HG03521 (cell line): ENCODE results near the gene NEDD4L.

Source experiments
- ATAC-seq: cut with Tn5 transposase; IDR thresholded peaks from one replicate; pipeline ENCODE4 v1.9.1; 2021; ENCODE audit warnings: mild to moderate bottlenecking, moderate library complexity; ENCODE audit not compliant: unreplicated experiment

Gene NEDD4L

DNA sequence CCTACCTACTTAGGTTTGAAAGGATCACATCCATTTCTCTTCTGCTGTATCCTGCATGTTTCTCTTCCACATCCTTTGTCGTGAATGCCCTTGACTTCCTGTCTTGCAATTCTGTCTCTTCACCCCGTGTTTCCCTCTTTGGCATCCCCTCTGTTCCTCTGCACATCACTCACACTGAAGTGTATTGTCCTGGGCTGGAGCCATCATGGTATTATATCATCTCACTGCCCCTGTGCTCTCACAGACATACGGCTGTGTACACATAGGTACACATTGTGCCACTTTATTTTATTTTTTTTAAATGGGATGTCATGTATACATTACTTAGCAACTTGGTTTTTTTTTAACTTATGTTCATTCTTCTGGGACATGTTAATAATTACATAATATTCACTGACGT lies 293.3 kb downstream of the NEDD4L start:
- ATAC-seq = no peak

DNA sequence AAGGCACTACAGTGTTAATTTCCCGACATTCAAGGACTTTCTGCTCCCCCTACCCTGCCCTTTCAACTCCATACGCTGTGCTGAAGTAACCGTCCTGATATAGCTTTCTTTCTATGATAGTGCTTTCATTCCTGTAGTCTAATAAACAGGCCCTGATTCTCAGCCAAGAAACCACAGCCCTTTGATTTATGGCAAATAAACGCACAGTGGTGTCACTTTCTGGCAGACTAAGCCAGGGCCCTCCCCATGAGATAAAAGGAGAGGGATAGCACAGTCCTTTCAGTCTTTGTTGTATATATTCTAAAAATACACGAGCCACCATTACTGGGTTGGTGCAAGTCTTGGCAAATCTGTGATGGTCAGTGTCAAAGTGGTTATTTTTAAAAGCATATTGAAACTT lies 293.7 kb downstream of the NEDD4L start:
- ATAC-seq = no peak

DNA sequence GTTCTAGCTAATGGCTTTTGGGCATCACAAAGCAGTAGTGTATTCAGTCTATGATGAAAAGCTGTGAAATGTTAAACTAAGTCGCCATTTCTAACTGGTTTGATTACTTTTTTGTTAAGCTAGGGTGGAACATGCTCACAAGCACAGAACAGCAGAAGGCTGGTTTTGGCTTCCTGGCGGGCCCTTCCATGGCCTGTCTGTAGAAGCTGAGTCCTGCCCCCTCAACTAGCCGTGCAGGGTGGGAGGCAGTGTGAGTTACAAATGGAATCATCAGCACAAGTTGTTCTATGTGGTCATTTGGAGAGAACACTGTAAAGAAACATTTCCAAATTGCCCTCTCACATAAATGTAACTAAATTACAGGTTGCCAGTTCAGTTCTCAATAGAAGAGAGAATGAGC lies 294.1 kb downstream of the NEDD4L start:
- ATAC-seq = no peak

DNA sequence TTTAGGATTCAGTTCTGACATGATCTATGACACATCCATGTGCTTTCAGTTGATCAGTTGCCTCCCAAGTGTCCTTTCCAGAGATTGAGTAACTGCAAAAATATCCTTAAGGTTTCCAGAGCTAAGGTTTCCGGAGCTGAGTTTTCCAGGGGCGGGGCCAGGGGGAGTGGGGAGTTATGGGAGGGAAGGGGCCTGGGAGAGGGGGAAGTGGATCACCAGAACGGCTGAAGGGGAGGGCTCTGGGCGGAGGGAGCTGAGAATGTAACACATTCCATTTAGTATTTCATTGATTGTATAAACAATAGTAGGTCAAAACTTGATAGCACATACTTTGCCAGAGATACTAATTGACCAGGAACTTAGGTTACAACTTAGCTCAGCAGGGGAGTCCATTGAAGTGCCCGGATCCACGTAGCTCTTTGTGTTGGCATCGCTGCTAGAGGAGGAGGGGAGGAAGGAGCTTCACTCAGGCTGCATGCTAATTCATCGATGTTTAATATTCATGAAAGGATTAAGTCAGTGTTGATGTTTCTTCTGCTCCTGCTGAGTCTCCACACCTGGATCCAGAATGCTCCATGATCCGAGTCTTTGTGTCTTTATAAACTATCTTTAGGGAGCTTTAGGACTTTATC lies 295.1 kb downstream of the NEDD4L start:
- ATAC-seq = no peak

DNA sequence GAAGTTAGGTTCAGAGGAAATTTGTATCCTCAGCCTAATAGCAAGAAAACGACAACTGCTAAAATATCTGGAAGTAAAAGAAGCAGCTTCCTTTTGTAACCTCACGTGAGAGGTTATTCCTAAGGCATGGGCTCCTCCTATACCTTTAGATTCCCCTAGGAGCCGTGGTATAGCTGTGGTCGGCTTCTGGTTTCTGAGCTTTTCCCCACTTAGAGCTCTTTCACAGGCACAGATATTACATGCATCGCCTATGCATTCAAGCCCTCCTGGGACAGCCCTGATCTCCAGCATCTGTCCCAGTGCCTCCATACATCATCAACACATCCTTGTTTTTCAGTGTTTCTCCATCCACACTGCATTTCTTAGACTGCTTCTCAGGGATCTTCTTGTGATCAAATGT lies 295.9 kb downstream of the NEDD4L start:
- ATAC-seq = no peak

DNA sequence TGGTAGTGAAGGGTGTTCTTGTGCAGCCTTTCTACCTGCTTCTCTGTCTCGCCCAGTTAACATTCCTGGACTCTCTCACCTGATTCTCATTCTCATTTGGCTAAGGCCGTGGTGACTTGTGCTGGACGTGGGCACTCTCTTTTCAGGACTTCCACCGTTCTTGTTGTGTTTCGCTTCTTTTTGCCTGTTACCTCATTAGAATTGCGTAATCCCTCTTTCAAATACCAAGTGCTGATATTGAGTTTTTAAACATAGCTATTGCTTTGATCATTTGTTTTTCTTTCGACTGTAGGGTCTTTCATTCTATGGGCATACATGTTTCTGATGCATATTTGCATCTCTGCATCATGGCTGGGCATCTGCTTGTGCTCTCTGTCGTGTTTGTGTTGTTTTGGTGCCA lies 297.9 kb downstream of the NEDD4L start:
- no peak for ATAC-seq

DNA sequence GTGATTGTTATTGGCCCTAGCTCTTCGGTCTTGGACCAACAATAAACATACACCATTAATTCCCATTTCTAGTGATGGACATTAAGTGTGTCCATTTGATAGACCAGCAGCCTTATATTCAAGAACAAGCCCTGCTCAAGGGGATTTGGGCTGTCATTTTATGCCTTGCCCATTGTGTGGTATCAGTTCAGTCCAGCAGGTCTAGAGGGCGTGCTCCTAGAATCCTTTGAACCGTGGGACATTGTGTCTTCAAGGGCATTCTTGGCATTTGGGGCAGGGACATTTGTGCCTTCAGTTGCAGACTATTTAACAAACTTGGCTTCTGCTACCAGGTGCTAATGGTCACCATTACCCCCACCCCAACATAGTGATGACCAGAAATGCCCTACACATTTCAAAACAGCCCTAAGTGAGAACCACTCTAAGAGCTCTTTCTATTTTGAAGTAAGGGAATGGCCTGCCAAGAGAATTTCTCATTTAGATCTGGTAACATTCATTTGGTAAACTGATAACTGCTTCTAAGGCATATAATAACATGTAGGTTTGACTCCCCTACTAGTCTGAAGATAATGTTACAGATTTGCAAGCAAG lies 300.1 kb downstream of the NEDD4L start:
- ATAC-seq = no peak

DNA sequence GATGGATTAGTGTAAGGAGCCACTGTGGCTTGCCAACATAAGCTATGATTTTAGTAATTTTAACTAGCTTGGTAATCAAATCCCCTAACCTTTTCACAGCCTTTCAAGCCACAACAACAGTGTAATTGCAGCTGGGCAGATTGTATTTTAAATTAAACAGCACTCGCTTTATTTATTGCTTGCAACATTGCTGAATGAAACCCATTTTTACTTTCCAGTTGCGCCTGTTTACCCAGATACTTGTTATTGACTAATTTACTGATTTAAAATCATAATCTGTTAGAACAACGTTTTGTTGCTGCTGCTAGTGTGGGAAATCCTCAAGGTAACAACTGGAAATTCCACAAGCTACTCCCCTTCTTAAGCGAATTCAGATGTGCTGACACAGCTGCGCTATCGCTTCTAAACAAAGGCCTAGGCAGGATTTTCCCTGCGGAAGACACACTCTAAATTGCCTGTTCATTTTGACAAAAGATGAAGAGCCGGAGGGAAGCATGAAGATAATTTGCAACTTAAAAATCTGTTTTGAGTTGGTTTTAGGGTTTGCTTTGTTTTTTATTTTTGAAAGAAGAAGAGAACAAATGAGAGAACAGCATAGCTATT lies 300.9 kb downstream of the NEDD4L start:
- ATAC-seq = no peak

DNA sequence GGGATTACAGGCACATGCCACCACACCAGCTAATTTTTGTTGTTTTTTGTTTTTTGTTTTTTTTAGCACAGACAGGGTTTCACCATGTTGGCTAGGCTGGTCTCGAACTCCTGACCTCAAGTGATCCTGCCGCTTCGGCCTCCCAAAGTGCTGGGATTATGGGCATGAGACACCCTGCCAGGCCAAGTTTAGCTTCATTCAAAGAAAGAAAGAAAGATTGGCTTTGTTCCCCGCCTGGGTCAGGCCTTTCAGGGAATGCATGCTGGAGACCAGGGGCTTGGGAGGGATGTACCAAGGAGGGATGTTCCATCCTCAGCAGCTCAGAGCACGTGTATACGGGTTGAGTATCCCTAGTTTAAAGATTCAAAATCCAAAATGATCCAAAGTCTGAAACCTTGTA lies 301.8 kb downstream of the NEDD4L start:
- ATAC-seq = no peak

DNA sequence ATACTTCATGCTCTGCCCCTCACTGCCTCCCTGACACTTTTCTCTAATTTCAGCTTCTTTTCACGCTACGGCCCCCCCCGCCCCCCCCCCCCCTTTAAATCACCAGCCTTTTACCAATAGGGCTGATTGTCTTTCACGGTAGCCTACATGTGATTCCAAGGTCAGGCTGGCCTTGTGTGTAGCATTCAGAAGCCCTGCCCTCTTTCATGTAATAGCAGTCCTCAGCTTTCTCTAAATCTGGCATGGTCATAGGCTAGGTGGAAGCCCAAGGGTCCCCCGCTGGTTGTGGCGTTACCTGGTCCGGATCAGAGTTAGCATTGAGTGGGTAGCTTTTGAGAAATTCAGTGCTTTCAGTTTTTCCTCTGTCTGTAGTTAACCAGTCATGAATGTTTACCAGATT lies 303.1 kb downstream of the NEDD4L start:
- no peak for ATAC-seq

DNA sequence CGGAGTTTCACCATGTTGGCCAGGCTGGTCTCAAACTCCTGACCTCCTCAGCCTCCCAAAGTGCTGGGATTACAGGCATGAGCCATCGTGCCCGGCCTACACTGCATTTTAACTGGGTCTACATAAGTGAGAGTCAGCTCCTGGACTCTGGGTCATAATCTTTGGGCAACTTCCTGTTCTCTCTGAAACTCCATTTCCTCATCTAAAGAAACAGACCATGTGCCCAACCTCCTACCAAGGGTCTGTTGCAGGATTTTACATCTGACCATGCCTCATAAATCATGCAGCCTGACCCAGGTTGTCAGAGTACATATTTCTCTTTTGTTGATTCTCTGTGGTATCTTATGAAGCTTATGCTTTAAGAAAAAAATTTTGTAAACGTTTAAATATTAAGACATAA lies 304.5 kb downstream of the NEDD4L start:
- ATAC-seq = no peak

DNA sequence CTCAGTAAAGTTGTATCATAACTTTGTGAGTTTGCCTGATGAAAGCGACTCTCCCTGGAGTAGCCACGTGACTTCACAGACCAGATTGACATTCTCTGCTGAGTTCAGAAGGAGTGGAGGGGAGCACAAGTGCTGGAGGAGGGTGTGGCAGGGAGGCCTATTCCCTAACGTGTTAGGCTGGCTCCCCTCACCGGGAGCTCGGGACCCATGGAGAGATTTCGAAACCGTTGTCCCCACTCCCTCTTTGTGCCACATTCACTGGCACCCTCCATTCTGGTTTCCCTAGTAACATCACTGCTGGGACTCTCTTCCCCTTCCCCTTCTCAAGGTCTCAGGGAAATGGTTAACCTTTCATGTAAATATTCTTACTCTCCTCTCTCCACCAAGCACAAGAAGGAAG lies 304.9 kb downstream of the NEDD4L start:
- ATAC-seq = no peak

DNA sequence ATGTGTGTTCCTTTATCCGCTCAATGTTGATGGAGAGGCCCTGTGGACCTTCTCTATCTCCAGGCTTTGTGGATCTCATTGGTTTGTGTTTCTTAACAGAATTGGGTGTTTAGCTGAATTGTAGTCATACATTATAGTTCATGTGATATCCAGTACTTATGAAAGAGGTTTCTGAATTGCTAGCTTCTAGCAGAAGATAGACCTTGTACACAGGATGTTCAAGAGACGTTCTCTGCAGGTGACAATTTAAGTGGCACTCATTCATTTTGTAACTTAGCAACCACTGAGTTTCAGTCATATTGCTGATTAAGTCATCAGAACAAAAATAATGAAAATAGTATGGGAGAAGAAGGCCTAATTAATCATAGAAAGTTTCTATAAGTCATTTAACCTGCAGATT lies 305.6 kb downstream of the NEDD4L start:
- no peak for ATAC-seq

DNA sequence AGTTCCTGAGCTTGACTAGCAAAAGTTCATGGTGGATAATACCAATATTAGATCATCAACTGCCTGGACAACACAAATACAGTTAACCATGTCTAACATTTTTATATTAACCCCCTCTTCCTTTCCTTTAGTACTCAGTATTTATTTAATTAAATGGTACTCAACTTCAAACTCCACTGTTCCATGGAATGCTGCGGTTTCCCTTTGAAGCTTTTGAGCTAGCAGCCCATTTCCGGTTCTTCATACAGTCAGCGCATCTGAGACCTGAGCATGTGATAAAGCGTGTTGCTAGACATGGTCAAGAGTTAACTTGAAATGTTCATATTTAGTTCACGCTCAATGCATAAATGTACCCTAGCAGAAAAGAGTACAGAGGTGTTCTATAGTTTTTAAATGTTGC lies 306.5 kb downstream of the NEDD4L start:
- no peak for ATAC-seq

DNA sequence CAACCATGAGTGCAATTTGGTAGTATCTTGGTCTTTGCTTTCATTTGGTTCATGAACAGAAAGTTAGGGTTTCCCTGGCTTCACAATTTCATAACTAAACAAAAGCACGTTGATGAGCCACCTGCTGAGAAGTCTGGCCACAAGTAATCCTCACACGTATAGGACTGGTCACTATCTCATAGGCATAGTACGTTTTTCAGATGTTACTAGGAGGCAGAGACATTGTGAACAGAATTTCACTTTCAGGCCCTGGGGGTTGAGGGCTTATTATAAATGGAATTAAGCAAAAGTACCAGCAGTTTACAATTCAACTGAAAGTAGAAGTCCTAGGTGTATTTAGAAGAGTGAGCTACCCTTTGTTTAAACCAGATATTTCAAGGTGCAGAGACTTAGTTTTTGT lies 307.8 kb downstream of the NEDD4L start:
- no peak for ATAC-seq

DNA sequence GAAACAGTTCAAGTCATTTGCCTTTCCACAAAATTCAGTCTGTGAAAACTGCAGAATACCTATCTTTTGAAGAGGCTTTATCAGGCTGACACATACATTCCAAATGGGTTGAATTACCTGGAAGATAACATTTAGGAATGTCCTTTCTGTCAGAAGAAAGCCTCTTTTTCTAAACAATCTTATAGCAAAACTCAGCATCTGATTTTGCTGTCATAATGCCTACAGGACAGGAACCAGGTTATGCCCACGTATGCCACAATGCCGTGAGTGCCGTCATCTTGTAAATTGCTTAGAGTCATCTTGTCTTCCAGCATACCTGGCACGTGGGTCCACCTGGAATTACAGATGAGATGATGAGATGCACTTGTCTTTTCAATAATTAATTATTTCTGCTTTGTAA lies 309.6 kb downstream of the NEDD4L start:
- no peak for ATAC-seq

DNA sequence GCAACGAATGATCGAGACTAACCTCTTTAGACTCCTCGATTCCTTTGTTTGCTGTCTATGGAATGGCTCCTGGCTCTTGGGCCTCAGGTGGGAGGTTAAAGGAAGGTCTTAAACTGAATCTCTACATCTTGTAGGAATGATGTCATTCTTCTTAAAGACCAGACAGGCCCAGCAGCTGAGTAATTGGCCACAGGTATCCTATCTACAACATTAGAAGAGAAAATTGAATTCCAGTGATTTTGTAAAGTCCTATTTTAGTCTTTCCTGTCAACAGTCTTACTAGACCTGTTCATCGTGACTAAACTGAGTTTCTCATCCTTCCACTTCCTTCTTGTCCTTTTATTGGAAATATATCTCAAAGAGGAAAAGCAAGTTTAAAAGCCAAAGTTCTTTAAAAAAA lies 310.0 kb downstream of the NEDD4L start:
- no peak for ATAC-seq

DNA sequence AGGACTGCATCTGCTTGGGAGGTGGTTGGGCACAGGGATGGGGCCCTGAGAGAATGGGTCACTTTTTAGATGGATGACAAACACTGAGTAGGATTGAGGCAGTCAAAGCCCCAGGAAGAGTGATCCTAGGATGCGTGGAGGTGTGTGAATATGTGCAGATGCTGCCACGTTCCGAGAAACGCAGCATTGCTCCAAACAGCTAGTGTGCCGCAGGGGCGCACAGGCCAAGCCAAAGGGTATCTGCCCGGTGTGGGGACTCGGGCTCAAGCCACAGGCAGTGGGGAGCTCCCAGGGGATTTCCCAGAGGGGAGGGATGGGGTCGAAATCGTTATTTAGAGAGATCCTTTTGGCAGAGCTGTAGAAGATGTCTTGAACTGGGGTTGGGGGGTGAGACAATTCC lies 310.8 kb downstream of the NEDD4L start:
- no peak for ATAC-seq

DNA sequence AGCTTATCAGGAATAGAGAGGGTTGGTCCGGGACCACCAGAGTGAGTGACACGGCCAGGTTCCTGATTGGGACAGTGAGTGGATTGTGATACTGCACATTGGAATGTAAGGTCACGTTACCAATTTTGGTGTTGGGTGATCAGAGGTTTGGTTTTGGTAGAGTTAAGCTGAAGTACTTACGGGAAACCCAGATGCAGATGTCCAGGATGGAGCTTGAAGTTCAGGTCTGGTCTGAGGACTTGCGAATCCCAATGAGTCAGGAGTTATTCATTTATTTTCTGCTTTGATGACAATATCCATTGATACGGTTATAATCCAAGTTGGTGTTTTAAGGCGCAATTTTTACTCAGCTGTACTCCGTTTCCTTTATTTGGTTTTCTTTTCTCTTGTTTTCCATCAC lies 311.2 kb downstream of the NEDD4L start:
- ATAC-seq = no peak

DNA sequence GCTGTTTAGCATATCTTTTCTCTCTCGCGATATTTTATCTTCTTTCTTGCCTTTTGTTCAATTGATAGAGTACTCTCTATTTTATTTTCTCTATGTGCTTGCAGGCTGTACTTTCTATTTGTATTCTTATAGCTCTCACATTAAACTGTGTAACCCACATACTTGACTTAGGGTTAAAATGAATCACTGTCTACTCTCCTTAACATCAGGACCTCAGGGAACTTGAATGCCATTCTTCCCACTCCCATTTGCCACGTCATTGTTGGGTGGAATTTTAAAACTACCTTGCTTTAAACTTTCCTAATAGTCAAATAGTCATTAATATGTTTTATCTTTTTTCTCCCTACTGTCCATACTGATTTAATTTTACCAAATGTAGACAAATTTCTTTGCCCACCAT lies 315.2 kb downstream of the NEDD4L start:
- no peak for ATAC-seq

DNA sequence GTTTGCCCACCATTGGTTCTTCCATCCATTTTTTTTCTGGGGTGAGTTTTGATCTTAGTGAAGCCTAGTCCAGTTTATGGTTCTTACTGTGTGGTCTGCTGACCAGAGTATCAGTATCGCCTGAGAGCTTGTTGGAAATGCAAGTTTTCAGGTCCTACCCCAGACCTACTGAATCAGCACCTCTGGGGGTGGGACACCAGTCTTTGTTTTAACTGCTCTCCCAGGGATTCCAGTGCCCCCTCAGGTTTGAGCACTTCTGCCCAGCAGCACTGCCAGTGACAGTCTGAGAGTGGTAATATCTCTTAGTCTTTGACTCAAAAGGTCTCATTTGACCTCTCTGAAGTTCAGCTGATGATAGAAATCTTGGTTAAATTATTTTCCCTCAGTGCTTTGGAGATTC lies 315.6 kb downstream of the NEDD4L start:
- ATAC-seq = no peak

DNA sequence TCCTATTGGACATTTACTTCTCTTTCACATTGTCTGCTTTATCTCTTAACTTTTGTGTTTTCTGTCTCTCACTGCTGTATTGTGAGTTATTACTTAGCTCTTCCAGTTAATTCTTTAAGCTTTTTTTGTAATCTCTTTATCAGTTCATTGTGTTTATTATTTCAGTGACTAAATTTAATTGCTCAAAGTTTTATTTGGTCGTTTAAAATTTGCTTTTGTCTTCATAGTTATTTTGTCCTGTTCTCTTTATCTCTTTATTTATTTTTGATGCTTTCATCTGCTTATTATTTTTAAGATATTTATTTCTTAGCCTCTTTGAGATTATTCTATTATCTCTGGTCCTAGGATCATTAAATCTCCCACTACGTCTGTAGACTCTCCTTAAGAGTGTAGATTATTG lies 316.3 kb downstream of the NEDD4L start:
- ATAC-seq = no peak

DNA sequence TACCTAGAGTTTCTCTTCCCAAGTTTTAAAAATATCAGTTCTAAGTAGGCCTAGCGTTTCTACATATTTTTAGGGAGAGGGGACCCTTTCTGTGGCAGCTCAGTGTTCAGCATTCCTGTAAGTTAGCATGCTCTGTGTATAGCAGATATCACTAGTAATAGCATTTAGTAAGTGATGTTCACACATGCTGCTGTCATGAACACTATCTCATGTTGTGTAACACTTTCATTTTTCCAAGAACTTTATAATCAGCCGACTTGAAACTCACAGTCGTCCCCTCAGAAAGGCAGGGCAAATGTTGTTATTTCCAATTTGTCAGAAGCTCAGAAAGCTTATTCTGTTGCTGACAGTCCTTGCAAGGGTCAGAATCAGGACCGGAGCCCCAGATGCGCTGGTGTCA lies 317.2 kb downstream of the NEDD4L start:
- no peak for ATAC-seq
